H1 (cell line): ENCODE measurements around the gene CGNL1. TPM values are rescaled to one million over a fixed set of nuclear protein-coding genes. Genes with fewer than 3 reads are reported as not detected.

Experiments
- CTCF ChIA-PET: fragments of 300-600 bp; sonication (Branson Sonifier 250); formaldehyde crosslinking; loops from one replicate; lab custom pipeline; 2021; ENCODE audit not compliant: partially characterized antibody; lab: Charles Lee
- POLR2A ChIA-PET: fragments of 300-600 bp; sonication (Branson Sonifier 250); formaldehyde crosslinking; loops from one replicate; lab custom pipeline; 2021; ENCODE audit warnings: inconsistent platforms; ENCODE audit not compliant: partially characterized antibody; lab: Charles Lee
- DNase-seq, 2 experiments: peaks; one replicate each; pipeline versions ENCODE4 v3.0.0 to v3.0.0-alpha.2; 2010 to 2022; ENCODE audit warnings: low spot score in 2 of 2, low read depth in 1 of 2, mixed read lengths in 1 of 2
- FAIRE-seq: peaks from 2 replicates; lab custom pipeline; 2011; peaks lifted over from hg19 to GRCh38; lab: Jason Lieb, UNC
- H2AFZ ChIP-seq: 2 replicates; pipeline ENCODE4 v1.8.1; 2012; ENCODE audit warnings: low read length, inconsistent platforms
- H2AK5ac ChIP-seq: 2 replicates; pipeline ENCODE4 v1.6.1; 2013; ENCODE audit warnings: low read depth, low read length
- H2BK120ac ChIP-seq: replicated peaks from 2 replicates; pipeline ENCODE3; 2013; ENCODE audit warnings: low read depth, low read length, inconsistent platforms
- H2BK12ac ChIP-seq: 2 replicates; pipeline ENCODE4 v1.6.1; 2013; ENCODE audit warnings: low read depth, low read length
- H2BK15ac ChIP-seq: 2 replicates; pipeline ENCODE4 v1.6.1; 2013; ENCODE audit warnings: low read length
- H2BK20ac ChIP-seq: 2 replicates; pipeline ENCODE4 v1.6.1; 2013; ENCODE audit warnings: low read length
- H2BK5ac ChIP-seq: 2 replicates; pipeline ENCODE4 v1.6.1; 2013; ENCODE audit warnings: low read depth, low read length
- H3K14ac ChIP-seq: 2 replicates; pipeline ENCODE4 v1.6.1; 2013; ENCODE audit warnings: inconsistent platforms; ENCODE audit not compliant: insufficient read length
- H3K18ac ChIP-seq: 2 replicates; pipeline ENCODE4 v1.6.1; 2013; ENCODE audit warnings: low read length; ENCODE audit errors: extremely low read depth
- H3K23ac ChIP-seq: 2 replicates; pipeline ENCODE4 v1.6.1; 2013; ENCODE audit warnings: inconsistent platforms; ENCODE audit not compliant: insufficient read length
- H3K23me2 ChIP-seq: 2 replicates; pipeline ENCODE4 v1.6.1; 2013; ENCODE audit warnings: low read depth, low read length
- H3K27ac ChIP-seq: 2 replicates; pipeline ENCODE4 v1.6.1; 2011; ENCODE audit warnings: low read depth, low read length, inconsistent platforms
- H3K27me3 ChIP-seq, 4 experiments: replicated peaks in 1 of 4; 1 replicate in 1 of 4; 2 replicates in 3 of 4; pipeline versions ENCODE4 v1.6.1 to v1.8.1; 2011 to 2013; ENCODE audit warnings: low read length in 3 of 4, mild to moderate bottlenecking in 3 of 4, inconsistent platforms in 2 of 4, mixed read lengths in 2 of 4, moderate library complexity in 1 of 4; ENCODE audit not compliant: control insufficient read depth in 3 of 4, insufficient read depth in 3 of 4; ENCODE audit errors: extremely low read depth in 1 of 4
- H3K36me3 ChIP-seq, 4 experiments: 2 replicates each; pipeline versions ENCODE4 v1.6.1 to v1.8.1; 2011 to 2013; ENCODE audit warnings: mild to moderate bottlenecking in 4 of 4, low read length in 3 of 4, moderate library complexity in 2 of 4, control low read depth in 1 of 4, inconsistent platforms in 1 of 4; ENCODE audit not compliant: insufficient read depth in 4 of 4, control insufficient read depth in 2 of 4
- H3K4ac ChIP-seq: replicated peaks from 2 replicates; pipeline ENCODE3; 2013; ENCODE audit warnings: low read length, low read depth, mixed read lengths, inconsistent platforms; ENCODE audit not compliant: insufficient read length
- H3K4me1 ChIP-seq, 4 experiments: replicated peaks in 1 of 4; 1 replicate in 1 of 4; 2 replicates in 3 of 4; pipeline versions ENCODE4 v1.6.1 to v1.8.1; 2011 to 2013; ENCODE audit warnings: low read length in 3 of 4, inconsistent platforms in 2 of 4, mixed read lengths in 1 of 4; ENCODE audit not compliant: insufficient read depth in 4 of 4, control insufficient read depth in 3 of 4
- H3K4me2 ChIP-seq, 2 experiments: 2 replicates each; pipeline versions ENCODE4 v1.6.1 to v1.8.1; 2011 to 2013; ENCODE audit warnings: low read depth in 2 of 2, low read length in 2 of 2, control low read depth in 1 of 2, inconsistent platforms in 1 of 2, mild to moderate bottlenecking in 1 of 2; ENCODE audit not compliant: insufficient read depth in 1 of 2
- H3K4me3 ChIP-seq, 4 experiments: fragments of 200-600, 300-600 bp in 1 of 4; sonication (generic), shearing (Covaris generic), sonication (Bioruptor Twin) in 1 of 4; 2 replicates each; pipeline versions ENCODE4 v1.5.1 to v1.8.1; 2011 to 2016; ENCODE audit warnings: low read length in 4 of 4, low read depth in 3 of 4, control low read depth in 2 of 4, inconsistent platforms in 2 of 4, mild to moderate bottlenecking in 2 of 4, mixed read lengths in 1 of 4, moderate library complexity in 1 of 4; ENCODE audit not compliant: insufficient read depth in 2 of 4; ENCODE audit errors: extremely low read depth in 1 of 4
- H3K56ac ChIP-seq: replicated peaks from 2 replicates; pipeline ENCODE3; 2013; ENCODE audit warnings: low read depth, mild to moderate bottlenecking, mixed read lengths, low read length, inconsistent platforms; ENCODE audit not compliant: insufficient read length
- H3K79me1 ChIP-seq: 2 replicates; pipeline ENCODE4 v1.6.1; 2013; ENCODE audit warnings: low read depth, low read length, control low read depth
- H3K79me2 ChIP-seq, 2 experiments: 2 replicates each; pipeline versions ENCODE4 v1.6.1 to v1.8.1; 2012 to 2013; ENCODE audit warnings: low read length in 2 of 2, mild to moderate bottlenecking in 2 of 2, inconsistent platforms in 1 of 2; ENCODE audit not compliant: insufficient read depth in 2 of 2, control insufficient read depth in 1 of 2
- H3K9ac ChIP-seq, 4 experiments: replicated peaks in 1 of 4; 1 replicate in 1 of 4; 2 replicates in 3 of 4; pipeline versions ENCODE4 v1.6.1 to v1.8.1; 2011 to 2013; ENCODE audit warnings: low read depth in 3 of 4, low read length in 3 of 4, control low read depth in 2 of 4, mild to moderate bottlenecking in 2 of 4, moderate library complexity in 2 of 4, inconsistent platforms in 1 of 4; ENCODE audit errors: extremely low read depth in 1 of 4
- H3K9me3 ChIP-seq, 2 experiments: 2 replicates each; pipeline versions ENCODE4 v1.6.1 to v1.8.1; 2012 to 2013; ENCODE audit warnings: mild to moderate bottlenecking in 2 of 2, moderate library complexity in 2 of 2, control low read depth in 1 of 2, inconsistent platforms in 1 of 2, low read depth in 1 of 2, low read length in 1 of 2, mixed read lengths in 1 of 2; ENCODE audit not compliant: insufficient read depth in 2 of 2
- H4K20me1 ChIP-seq, 2 experiments: replicated peaks in 1 of 2; 2 replicates each; pipeline versions ENCODE3 to v1.8.1; 2011 to 2013; ENCODE audit warnings: inconsistent platforms in 2 of 2, low read length in 2 of 2, mild to moderate bottlenecking in 1 of 2; ENCODE audit not compliant: insufficient read depth in 2 of 2, control insufficient read depth in 1 of 2
- H4K5ac ChIP-seq: 2 replicates; pipeline ENCODE4 v1.6.1; 2013; ENCODE audit warnings: low read length, low read depth, mixed read lengths, inconsistent platforms; ENCODE audit not compliant: insufficient read length
- H4K8ac ChIP-seq: 2 replicates; pipeline ENCODE4 v1.8.0; 2013; ENCODE audit warnings: mild to moderate bottlenecking, moderate library complexity, low read length, inconsistent platforms; ENCODE audit not compliant: insufficient read depth; ENCODE audit errors: extremely low read depth
- H4K91ac ChIP-seq: replicated peaks from 2 replicates; pipeline ENCODE3; 2013; ENCODE audit warnings: low read length, mixed read lengths, inconsistent platforms; ENCODE audit not compliant: insufficient read length
- ASH2L ChIP-seq: fragments of 200-600, 300-600 bp; sonication (generic); IDR thresholded peaks from one replicate; pipeline ENCODE4 v1.7.1; 2017; ENCODE audit warnings: low read length
- SAP30 ChIP-seq: fragments of 300-600 bp; sonication (generic); IDR thresholded peaks from 2 replicates; pipeline ENCODE4 v1.7.1; 2012; ENCODE audit warnings: low read length, moderate library complexity, mild to moderate bottlenecking, inconsistent platforms; ENCODE audit not compliant: insufficient read depth, insufficient replicate concordance
- TAF7 ChIP-seq: optimal IDR thresholded peaks from 2 replicates; pipeline ENCODE3; 2011; ENCODE audit warnings: low read depth, mild to moderate bottlenecking, inconsistent platforms, low read length, moderate library complexity, borderline replicate concordance
- WGBS, 2 experiments: shearing (Covaris generic) in 1 of 2; methylation state at CpG; one replicate each; pipeline versions ENCODE4 v1.1.6 to v1.1.7; 2013 to 2015; ENCODE audit warnings: low lambda C conversion rate in 2 of 2, mixed read lengths in 2 of 2, inconsistent platforms in 1 of 2, low coverage in 1 of 2, missing lambda C conversion rate in 1 of 2; ENCODE audit not compliant: insufficient replicate concordance in 2 of 2, insufficient coverage in 1 of 2, insufficient read length in 1 of 2; ENCODE audit errors: extremely low coverage in 1 of 2, missing lambda C conversion rate in 1 of 2; 5-methylcytosine and 5-hydroxymethylcytosine counted together
- polyA plus RNA-seq, 7 experiments: library from polyadenylated mRNA; depleted of rRNA in 3 of 7; stranded (reverse) in 5 of 7; unstranded in 2 of 7; fragments of >200 nt in 5 of 7; fragments of 200-250 nt in 2 of 7; gene quantifications; 1 replicate in 5 of 7; 2 replicates in 1 of 7; 4 replicates in 1 of 7; pipeline versions ENCODE4 v1.2.1 to v1.2.3, GENCODE V29; 2011 to 2013; ENCODE audit warnings: missing spikeins in 2 of 7, mixed read lengths in 2 of 7
- total RNA-seq: library from RNA; stranded (reverse); fragmentation: NEBNext Ultra II Directional; extraction: Animal tissue kit (Norgen Biotek cat#: 25700); gene quantifications from 2 replicates; pipeline ENCODE4 v1.2.1, GENCODE V29; 2021

The CGNL1 gene
- total and polyA plus RNA-seq, 2 of the 8 experiments (the other 6 are each of a cell fraction or from before 2014, with no cell fraction given), result 21.8 to 75.6 TPM

DNA sequence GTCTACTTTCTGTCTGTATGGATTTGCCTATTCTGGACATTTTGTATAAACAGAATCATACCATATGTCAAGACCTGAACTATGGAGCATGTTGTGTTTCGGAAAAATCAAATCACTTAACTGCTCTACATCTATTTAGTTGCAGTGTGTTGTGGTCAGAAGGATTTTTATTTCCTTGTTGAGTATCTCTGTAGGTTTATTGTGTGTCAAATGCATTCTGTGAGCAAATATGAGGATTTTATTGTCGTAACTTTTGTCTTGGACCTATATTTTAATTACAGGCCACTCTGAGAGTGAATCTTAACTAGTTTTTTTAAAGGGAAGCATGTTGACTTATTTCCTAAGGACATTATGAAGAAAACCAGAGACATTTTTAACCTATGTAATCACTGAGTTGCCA, 130.8 kb downstream of the CGNL1 start:
- H3K18ac ChIP-seq, result no peak overlapping the region
- H2BK5ac ChIP-seq, result no peak overlapping the region
- CTCF ChIA-PET, result interaction anchor here (0.6 to 8.2 kb wide), 10 partner anchors 12 to 178 kb away, joined by 3 to 170 read pairs (median 5); no protein-coding TSS in a partner anchor
- H3K36me3 ChIP-seq, result no peaks in the 10 kb centered on the region
- no peak for FAIRE-seq
- H3K4me1 ChIP-seq, result peaks cover 0 to 8% (median 4%) of the 10 kb centered on the region in 4 experiments
- no peak overlapping the region for H4K5ac ChIP-seq
- DNase-seq, result no peak
- H3K56ac ChIP-seq, result no peak overlapping the region
- no peaks in the 10 kb centered on the region for H3K9me3 ChIP-seq
- no peak overlapping the region for H2AK5ac ChIP-seq
- no peaks in the 10 kb centered on the region; the same call in 1 of the 2 replicates for H3K79me1 ChIP-seq
- no peak overlapping the region for H3K23ac ChIP-seq
- no peak overlapping the region for H4K91ac ChIP-seq
- no peak overlapping the region for H3K14ac ChIP-seq
- H3K4me2 ChIP-seq, result no peak overlapping the region
- H3K9ac ChIP-seq, result no peak overlapping the region
- no peak overlapping the region for H3K27ac ChIP-seq
- H3K4me3 ChIP-seq, result no peak overlapping the region
- no peak overlapping the region for H4K8ac ChIP-seq
- no peaks in the 10 kb centered on the region; a peak in 1 of 4 replicates for H3K79me2 ChIP-seq
- 97% methylated on average over 2 of the region's 2 CpGs; no CpG with 5 or more reads in 1 of the 2 experiments for WGBS, 2 experiments
- H3K4ac ChIP-seq, result no peak overlapping the region
- no peaks in the 10 kb centered on the region for H3K27me3 ChIP-seq
- POLR2A ChIA-PET, result interaction anchor here (0.9 kb wide), 1 partner anchor 133 kb away, joined by 3 read pairs; no protein-coding TSS in a partner anchor
- no peaks in the 10 kb centered on the region for H3K23me2 ChIP-seq
- H2AFZ ChIP-seq, result no peak overlapping the region
- H2BK20ac ChIP-seq, result no peak overlapping the region
- H2BK15ac ChIP-seq, result no peak overlapping the region
- no peak overlapping the region for H2BK120ac ChIP-seq
- no peak overlapping the region for H2BK12ac ChIP-seq
- H4K20me1 ChIP-seq, result peaks cover 2 to 4% of the 10 kb centered on the region in 2 experiments
- TF ChIP-seq SAP30 (no peak), TAF7 (no peak), ASH2L (no peak)
